OCI-LY1 (cell line): ENCODE data around the gene GPR33.

Source experiments
- H2AFZ ChIP-seq: fragments of 200-600 bp; sonication (generic), shearing (Covaris generic); 2 replicates; pipeline ENCODE4 v1.6.0; 2014; ENCODE audit warnings: antibody characterized with exemption, mild to moderate bottlenecking, low read length
- H3F3A ChIP-seq: fragments of 200-600 bp; sonication (generic), shearing (Covaris generic); 2 replicates; pipeline ENCODE4 v1.6.0; 2014; ENCODE audit warnings: mild to moderate bottlenecking, antibody characterized with exemption, low read length, moderate library complexity; ENCODE audit not compliant: insufficient read depth
- H3K27ac ChIP-seq: fragments of 200-600 bp; sonication (generic); 2 replicates; pipeline ENCODE4 v1.5.1; 2014; ENCODE audit warnings: low read length, mixed run types, mild to moderate bottlenecking, low read depth; ENCODE audit not compliant: poor library complexity, severe bottlenecking
- H3K27me3 ChIP-seq: fragments of 200-600 bp; sonication (generic); 2 replicates; pipeline ENCODE4 v1.6.0; 2014; ENCODE audit warnings: antibody characterized with exemption, mild to moderate bottlenecking, low read length, moderate library complexity; ENCODE audit not compliant: insufficient read depth
- H3K36me3 ChIP-seq: fragments of 200-600 bp; sonication (generic); 2 replicates; pipeline ENCODE4 v1.6.1; 2014; ENCODE audit warnings: mild to moderate bottlenecking, antibody characterized with exemption, low read length, moderate library complexity, mixed read lengths; ENCODE audit not compliant: insufficient read depth
- H3K4me1 ChIP-seq: fragments of 200-600 bp; sonication (generic); 2 replicates; pipeline ENCODE4 v1.5.1; 2014; ENCODE audit warnings: mild to moderate bottlenecking, low read length, moderate library complexity; ENCODE audit not compliant: insufficient read depth, severe bottlenecking
- H3K4me2 ChIP-seq: fragments of 200-600 bp; sonication (generic), shearing (Covaris generic); 2 replicates; pipeline ENCODE4 v1.6.1; 2014; ENCODE audit warnings: low read length
- H3K4me3 ChIP-seq: fragments of 200-600 bp; sonication (generic); 2 replicates; pipeline ENCODE4 v1.5.1; 2014; ENCODE audit warnings: low read length, low read depth, mild to moderate bottlenecking, mixed read lengths; ENCODE audit not compliant: poor library complexity, severe bottlenecking
- H3K79me2 ChIP-seq: fragments of 200-600 bp; shearing (Covaris generic); 2 replicates; pipeline ENCODE4 v1.6.1; 2016; ENCODE audit warnings: mixed run types, low read length, mixed read lengths; ENCODE audit not compliant: insufficient read depth
- H3K9ac ChIP-seq: fragments of 200-600 bp; sonication (generic), shearing (Covaris generic); 2 replicates; pipeline ENCODE4 v1.6.1; 2014; ENCODE audit warnings: mild to moderate bottlenecking, low read length, mixed read lengths
- H3K9me2 ChIP-seq: fragments of 200-600 bp; sonication (generic), shearing (Covaris generic); 2 replicates; pipeline ENCODE4 v1.6.1; 2014; ENCODE audit warnings: low read depth, mild to moderate bottlenecking, low read length, mixed read lengths
- H3K9me3 ChIP-seq: fragments of 200-600 bp; shearing (Covaris generic); 2 replicates; pipeline ENCODE4 v1.6.1; 2014; ENCODE audit warnings: low read length, mixed read lengths
- H4K20me1 ChIP-seq: fragments of 200-600 bp; sonication (generic), shearing (Covaris generic); 2 replicates; pipeline ENCODE4 v1.6.0; 2016; ENCODE audit warnings: mild to moderate bottlenecking, low read length; ENCODE audit not compliant: insufficient read depth
- EZH2 ChIP-seq: fragments of 200-600 bp; sonication (generic), shearing (Covaris generic); IDR thresholded peaks from 2 replicates; pipeline ENCODE4 v1.8.0; 2017; ENCODE audit warnings: borderline replicate concordance, mixed run types, mild to moderate bottlenecking, antibody characterized with exemption, low read length, moderate library complexity, mixed read lengths
- TF ChIP-seq, protein P1 (sequence below): fragments of 200-600 bp; sonication (generic), shearing (Covaris generic); IDR thresholded peaks from 2 replicates; pipeline ENCODE4 v1.5.1; 2017; ENCODE audit warnings: mild to moderate bottlenecking, antibody characterized with exemption, low read length, moderate library complexity, mixed read lengths

The GPR33 gene

GRCh38 chr14:31461545-31461944 is 26.3 kb downstream of the GPR33 start:
- H3K79me2 ChIP-seq: peaks cover 2% of the 10 kb centered on the region
- no peak overlapping the region for H2AFZ ChIP-seq
- no peak overlapping the region for H3K4me3 ChIP-seq
- H3K4me2 ChIP-seq: no peak overlapping the region
- H3K36me3 ChIP-seq: no peaks in the 10 kb centered on the region
- H3F3A ChIP-seq: 0 out of 2 replicates have a peak, but pooled peaks cover 3% of the 10 kb centered on the region
- no peaks in the 10 kb centered on the region for H3K27me3 ChIP-seq
- H3K9me3 ChIP-seq: no peaks in the 10 kb centered on the region
- no peak overlapping the region for H3K27ac ChIP-seq
- TF ChIP-seq EZH2: no peak
- TF ChIP-seq, protein P1, sequence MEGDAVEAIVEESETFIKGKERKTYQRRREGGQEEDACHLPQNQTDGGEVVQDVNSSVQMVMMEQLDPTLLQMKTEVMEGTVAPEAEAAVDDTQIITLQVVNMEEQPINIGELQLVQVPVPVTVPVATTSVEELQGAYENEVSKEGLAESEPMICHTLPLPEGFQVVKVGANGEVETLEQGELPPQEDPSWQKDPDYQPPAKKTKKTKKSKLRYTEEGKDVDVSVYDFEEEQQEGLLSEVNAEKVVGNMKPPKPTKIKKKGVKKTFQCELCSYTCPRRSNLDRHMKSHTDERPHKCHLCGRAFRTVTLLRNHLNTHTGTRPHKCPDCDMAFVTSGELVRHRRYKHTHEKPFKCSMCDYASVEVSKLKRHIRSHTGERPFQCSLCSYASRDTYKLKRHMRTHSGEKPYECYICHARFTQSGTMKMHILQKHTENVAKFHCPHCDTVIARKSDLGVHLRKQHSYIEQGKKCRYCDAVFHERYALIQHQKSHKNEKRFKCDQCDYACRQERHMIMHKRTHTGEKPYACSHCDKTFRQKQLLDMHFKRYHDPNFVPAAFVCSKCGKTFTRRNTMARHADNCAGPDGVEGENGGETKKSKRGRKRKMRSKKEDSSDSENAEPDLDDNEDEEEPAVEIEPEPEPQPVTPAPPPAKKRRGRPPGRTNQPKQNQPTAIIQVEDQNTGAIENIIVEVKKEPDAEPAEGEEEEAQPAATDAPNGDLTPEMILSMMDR: no peak
- no peaks in the 10 kb centered on the region for H4K20me1 ChIP-seq
- peaks cover 15% of the 10 kb centered on the region for H3K4me1 ChIP-seq
- no peaks in the 10 kb centered on the region for H3K9me2 ChIP-seq
- no peak overlapping the region for H3K9ac ChIP-seq

DNA sequence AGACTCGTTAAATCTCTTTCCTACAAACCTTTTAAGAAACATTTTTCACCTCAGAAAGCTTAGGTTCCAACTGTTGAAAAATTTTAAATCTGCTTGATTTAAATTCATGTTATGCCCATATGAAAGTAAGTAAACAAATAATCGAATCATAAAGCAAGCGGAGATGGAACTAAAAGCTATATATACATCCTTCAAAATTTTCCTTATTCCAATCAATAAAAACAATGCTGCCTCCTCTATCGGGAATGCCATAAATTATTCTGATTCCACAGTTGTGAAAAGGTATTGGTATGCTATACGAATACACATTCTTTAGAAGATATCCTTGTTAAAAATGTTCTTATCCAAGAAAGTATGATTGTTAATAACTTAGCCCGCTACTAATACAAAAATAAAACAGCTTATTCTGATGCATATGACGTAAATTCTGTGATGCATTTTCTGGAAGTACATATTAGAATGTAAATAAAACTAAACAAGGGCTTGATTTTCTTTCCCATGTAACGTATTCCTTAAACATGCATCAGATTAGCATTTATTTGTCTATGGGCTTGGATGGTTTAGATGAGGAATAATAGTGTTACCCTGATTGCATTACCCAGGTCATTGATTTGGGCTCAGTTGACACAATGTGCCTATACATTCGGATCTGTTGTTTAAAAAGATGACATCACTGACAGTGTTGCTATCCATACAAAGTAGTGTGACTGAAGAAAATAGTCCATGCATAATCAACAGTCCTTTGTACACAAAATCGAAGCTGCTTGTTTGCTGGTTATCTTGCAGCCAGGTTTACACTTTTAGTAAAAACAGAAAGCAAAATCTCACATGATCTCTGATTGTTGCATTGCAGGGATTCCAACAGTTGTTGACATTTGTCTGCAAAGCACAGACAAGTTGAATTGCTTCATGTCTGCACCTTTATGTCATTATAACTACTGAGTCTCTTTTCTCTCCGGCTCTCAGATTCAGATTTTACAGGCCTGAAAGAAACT is 29.9 kb downstream of the GPR33 start:
- Histone ChIP-seq H3K79me2 (peaks cover 16% of the 10 kb centered on the region), H3K9me2 (no peaks in the 10 kb centered on the region), H3K4me1 (peaks cover 42% of the 10 kb centered on the region), H3F3A (0 out of 2 replicates have a peak, but pooled peaks cover 3% of the 10 kb centered on the region), H3K4me3 (peak overlapping the region; percentile 72), H3K27ac (no peak overlapping the region), H3K27me3 (no peaks in the 10 kb centered on the region), H3K4me2 (peak overlapping the region; percentile 66), H3K36me3 (0 out of 2 replicates have a peak, but pooled peaks cover 4% of the 10 kb centered on the region), H3K9ac (peak overlapping the region; percentile 61), H3K9me3 (no peaks in the 10 kb centered on the region), H2AFZ (peak overlapping the region; percentile 96), H4K20me1 (no peaks in the 10 kb centered on the region)
- TF ChIP-seq, protein P1: no peak
- TF ChIP-seq EZH2: no peak

DNA sequence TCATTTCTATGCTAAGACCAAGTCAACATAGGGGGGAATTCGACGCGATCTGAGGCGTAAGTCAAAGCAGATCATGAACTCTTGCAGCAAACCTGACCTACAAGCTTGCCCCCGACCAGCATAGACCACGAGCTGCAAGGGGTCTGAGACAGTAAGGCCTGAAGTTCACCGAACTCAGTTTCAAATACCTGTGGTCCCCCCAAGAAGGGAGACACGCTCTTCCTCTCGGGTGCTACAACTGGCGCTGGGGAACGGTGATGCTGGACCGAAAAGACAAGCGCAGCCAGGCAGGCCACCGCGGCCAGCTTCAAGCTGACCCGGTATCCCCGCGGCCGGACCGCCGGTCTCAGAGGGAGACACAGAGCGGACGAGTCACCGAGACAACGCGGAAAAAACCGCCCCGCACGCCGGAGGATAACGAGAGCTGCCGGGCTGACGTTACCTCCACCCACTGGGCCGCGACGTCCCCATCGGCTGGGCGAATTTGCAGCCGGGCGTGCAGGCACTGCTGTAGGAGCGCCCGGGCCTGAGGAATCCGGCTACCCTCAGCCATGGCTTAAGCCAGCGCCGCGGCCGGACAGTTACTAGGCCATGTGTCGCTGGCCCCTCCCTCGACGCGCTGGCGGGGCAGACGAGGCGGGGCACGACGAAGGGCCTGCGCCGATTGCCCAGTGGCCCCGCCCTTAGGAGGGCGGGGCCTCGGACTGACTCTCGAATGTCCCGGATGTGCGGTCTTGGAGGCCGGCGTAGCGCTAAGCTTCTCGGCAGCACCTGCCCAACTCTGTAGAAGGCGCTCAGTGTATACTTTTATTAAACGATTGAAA is 30.8 kb downstream of the GPR33 start, which contains the start of gene DTD2:
TSS of gene DTD2 (minus strand) at position 666 of the 824 bp plus-strand sequence. CDS start at position 553, 113 bp downstream.
- Histone ChIP-seq H3K79me2 (peaks cover 16% of the 10 kb centered on the region), H3K27ac (peak within 1 kb of the TSS; percentile 60), H3K4me2 (peak within 1 kb of the TSS; percentile 66), H2AFZ (peak within 1 kb of the TSS; percentile 96), H3K4me3 (peak within 1 kb of the TSS; percentile 72), H3K9ac (peak within 1 kb of the TSS; percentile 81), H3K9me2 (no peaks in the 10 kb centered on the region), H3K27me3 (no peaks in the 10 kb centered on the region), H3K4me1 (peaks cover 42% of the 10 kb centered on the region), H4K20me1 (no peaks in the 10 kb centered on the region), H3K36me3 (peaks cover 11% of the 10 kb centered on the region; the same call in 1 of the 2 replicates), H3K9me3 (no peaks in the 10 kb centered on the region), H3F3A (0 out of 2 replicates have a peak, but pooled peaks cover 3% of the 10 kb centered on the region)
- TF ChIP-seq EZH2: no peak
- TF ChIP-seq, protein P1: peak; percentile 25; the same call in 1 of the 2 replicates
